ENCODE data around the gene SEC23A.
"Not testable (repeated sequence)": the region's sequence is repeated elsewhere in the genome, so short reads cannot be mapped to it uniquely, and the experiment has no call there.

SEC23A gene

DNA sequence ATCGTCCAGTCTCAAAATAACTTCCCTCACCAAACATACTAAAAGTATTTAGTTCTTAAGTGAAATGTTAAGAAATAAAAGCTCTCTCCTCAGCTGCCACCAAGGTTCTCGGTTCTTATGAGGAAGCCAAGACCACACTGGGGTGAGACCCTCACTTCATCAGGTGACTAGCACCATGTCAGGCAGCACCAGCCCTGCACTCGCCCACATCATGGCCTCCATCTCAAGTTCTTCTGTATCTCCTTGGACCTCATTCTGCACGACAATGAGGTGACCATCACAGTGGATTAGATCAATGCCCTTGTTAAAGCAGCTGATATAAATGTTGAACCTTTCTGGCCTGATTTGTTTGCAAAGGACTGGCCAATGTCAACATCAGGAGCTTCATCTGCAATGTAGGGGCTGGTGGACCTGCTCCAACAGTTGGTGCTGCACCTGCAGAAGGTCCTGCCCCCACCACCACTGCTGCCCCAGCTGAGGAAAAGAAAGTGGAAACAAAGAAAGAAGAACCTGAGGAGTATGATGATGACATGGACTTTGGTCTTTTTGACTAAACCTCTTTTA, 12.4 kb downstream of the SEC23A start:
- no peak for DNase-seq

DNA sequence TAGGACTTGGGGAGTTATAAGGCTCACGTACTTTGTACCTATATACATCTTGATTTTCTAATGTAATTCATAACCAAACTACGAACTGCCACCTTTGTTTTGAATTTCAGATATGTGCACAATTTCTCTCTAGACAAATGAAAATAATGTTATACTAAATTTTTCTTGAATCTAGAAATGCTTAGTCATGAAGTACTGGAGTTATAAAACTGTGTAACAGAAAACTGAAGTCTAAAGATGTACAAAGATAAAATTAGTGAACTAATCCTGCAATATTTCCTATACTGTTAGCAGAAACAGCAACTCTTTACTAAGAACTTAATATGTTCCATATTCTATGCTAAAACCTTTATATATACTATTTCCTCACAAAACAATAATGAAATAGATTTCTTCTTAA, 15.5 kb downstream of the SEC23A start:
- DNase-seq: no peak

GRCh38 chr14:39085933-39086332, 17.1 kb downstream of the SEC23A start:
- DNase-seq: no peak

DNA sequence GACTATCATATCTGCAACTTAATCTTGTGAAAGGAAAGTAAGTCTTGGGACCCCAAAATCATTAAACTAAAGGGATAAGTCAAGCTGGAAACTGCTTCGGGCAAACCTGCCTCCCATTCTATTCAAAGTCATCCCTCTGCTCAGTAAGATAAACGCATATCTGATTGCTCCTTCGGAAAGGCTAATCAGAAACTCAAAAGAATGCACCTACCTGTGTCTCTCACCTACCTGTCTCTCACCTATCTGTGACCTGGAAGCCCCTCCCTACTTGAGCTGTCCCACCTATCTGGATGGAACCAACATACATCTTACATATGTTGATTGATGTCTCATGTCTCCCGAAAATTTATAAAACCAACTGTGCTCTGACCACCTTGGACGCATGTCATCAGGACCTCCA, 19.9 kb downstream of the SEC23A start:
- no peak for DNase-seq

GRCh38 chr14:39080886-39081285, 22.1 kb downstream of the SEC23A start:
- no peak for DNase-seq

DNA sequence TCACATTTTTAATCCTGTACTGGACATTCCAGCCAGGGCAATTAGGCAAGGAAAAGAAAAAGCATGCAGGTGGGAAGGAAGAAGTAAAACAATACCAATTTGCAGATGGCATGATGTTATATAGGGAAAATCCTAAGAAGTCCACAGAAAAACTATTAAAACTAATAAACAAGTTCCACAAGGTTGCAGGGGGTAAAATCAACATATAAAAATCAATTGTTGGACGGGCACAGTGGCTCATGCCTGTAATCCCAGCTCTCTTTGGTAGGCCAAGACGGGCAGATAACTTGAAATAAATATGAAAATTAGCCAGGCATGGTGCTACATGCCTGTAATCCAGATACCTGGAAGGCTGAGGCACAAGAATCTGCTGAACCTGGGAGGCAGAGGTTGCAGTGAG, 31.9 kb downstream of the SEC23A start:
- no peak for DNase-seq

DNA sequence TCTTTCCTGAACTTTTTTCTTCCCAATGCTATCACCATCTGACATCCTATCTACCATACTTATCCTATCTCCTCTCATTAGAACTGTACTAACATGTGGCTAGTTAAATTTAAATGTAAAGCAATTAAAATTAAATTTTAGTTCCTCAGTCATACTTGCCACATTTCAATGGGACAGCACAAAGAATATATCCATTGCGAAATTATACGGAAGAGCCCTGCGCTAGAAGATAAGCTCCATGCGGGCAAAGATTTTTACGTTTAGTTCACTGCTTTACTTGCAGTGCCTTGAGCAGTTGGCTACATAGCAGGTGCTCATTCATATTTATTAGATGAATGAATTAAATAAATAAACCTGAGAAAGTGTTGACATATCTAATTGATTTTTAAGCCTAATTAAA, 33.1 kb downstream of the SEC23A start:
- DNase-seq: no peak

DNA sequence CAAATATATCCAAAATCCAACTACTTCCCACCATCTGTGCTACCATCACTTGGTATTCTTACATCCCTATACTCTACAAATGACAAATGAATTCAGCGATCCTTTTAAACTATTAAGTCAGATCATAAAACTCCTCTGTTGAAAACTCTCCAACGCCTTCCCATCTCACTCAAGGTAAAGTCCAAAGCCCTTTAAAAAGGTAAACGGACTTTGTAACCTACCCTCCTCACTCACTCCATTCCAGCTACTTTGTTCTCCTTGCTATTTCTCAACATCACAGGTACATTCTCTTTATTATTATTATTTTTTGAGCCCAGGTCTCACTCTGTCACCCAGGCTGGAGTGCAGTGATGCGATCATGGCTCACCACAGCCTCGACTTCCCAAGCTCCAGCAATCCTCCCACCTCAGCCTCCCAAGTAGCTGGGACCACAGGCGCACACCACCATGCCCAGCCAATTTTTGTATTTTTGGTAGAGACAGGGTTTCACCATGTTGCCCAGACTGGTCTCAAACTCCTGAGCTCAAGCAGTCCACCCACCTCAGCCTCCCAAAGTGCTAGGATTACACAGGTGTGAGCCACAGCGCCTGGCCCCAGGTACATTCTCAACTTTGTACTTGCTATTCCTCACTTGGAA, 33.7 kb downstream of the SEC23A start:
- DNase-seq: not testable (repeated sequence)

- peak; percentile 5 to 39 for DNase-seq
These were observed 42.1 kb downstream of the SEC23A start for GRCh38 chr14:39060818-39061437.

- no peak for DNase-seq
These were observed 47.1 kb downstream of the SEC23A start for GRCh38 chr14:39055786-39056474.

- not testable (repeated sequence) for DNase-seq
These were observed 50.1 kb downstream of the SEC23A start for GRCh38 chr14:39052869-39053454.

- peak in 1 of 2 donors; percentile 11 for DNase-seq
These were observed 52.6 kb downstream of the SEC23A start for GRCh38 chr14:39050389-39050788.

DNA sequence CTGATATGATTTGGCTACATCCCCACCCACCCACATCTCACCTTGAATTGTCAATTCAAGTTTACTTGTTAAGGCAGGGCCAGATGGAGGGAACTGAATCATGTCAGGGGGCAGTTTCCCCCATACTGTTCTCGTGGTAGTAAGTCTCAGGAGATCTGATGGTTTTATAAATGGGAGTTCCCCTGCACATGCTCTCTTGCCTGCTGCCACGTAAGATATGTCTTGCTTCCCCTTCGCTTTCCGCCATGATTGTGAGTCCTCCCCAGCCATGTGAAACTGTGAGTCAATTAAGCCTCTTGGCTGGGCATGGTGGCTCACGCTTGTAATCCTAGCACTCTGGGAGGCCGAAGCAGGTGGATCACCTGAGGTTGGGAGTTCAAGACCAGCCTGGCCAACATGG, 57.1 kb downstream of the SEC23A start:
- not testable (repeated sequence) for DNase-seq

- no peak for DNase-seq
These were observed 59.6 kb downstream of the SEC23A start for GRCh38 chr14:39043352-39043943.

DNA sequence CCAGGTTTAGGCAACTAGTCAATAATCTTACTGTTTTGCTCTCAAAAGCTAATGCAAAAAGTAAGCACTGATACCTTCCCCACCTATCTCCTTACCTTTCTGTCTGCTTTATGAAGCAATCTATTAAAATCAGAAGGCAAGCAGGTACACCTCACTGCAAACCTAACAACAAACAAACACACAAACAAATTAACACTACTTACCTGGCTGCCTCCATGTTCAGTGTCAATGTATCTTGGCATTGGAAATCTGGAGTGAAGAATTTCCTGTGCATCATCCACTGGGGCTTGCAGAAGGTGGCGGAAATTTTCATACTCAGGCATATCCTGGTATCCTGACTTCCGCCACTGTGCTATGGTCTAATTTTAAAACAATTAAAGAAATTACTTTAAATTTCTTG, 62.5 kb downstream of the SEC23A start:
- DNase-seq: no peak

GRCh38 chr14:39038542-39038941, 64.5 kb downstream of the SEC23A start:
- DNase-seq: no peak

DNA sequence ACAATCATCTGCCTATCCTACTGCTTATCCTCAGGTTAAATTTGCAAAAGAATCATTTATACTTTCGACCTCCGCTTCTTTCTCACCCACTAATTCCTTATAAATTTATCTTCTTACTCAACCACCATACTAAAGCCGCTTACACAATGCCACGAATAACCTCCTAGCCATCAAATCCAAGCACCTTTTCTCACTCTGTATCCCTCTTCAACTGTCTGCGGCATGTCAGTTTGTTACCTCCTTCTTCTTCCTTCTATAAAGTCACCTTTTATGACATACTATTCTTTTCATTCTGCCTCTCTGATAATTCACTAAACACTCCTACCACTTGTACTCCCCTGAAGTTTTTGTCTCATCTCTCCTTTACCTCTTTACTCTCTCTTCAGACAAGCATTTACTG, 66.3 kb downstream of the SEC23A start:
- DNase-seq: no peak

DNA sequence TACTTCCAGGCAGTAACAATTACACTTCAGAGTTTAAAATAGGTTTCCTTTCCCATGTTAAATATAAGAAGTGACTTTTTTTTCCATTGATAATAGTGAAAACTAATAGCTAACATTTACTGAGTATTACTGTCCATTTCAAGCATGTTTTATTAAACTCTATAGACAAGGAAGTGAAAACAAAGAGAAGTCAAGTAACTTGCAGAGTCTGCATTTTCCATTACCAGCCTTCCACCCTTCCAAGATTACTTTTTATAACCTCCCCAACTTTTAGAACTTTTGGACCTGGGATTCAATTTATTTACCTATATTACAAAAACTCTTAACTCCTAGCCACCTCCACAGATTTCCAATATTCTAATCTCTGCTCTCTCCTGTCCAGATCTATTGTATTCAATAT, 67.7 kb downstream of the SEC23A start:
- no peak for DNase-seq

DNA sequence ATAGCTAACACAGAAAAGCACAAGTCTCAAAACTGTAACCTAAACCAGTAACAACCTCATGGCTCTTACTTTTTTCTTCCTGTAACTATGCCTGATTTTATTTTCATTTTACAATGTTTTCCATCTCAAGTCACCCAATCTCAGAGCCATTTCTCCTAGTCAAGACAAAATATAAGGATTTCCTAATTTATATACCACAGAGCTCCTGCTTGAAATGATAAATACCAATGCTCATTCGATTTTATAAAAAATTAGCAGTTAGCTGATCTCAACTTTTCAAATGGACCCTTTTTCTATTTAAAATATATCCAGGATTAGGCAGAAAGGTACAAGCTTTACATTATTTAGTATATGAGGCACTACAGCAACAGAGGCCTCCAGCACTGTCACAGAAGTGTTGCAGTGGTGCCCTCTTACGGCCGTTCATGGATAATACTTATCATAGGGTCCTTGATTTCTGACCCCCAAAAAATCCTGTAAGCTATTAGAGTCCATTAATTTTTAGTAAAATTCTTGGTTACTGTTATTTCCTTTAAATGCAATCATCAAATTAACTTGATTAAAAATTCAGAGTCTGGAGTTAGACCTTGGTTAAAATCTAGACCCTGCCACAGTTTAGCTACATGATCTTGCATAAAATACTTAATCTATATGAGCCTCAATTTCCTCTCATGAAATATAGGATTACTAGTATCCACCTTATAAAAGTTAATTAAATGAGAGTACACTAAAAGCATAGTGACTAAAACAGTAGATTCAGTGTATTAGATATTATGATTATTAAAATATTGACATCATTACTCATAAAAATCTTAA, 68.3 kb downstream of the SEC23A start:
- no peak for DNase-seq

DNA sequence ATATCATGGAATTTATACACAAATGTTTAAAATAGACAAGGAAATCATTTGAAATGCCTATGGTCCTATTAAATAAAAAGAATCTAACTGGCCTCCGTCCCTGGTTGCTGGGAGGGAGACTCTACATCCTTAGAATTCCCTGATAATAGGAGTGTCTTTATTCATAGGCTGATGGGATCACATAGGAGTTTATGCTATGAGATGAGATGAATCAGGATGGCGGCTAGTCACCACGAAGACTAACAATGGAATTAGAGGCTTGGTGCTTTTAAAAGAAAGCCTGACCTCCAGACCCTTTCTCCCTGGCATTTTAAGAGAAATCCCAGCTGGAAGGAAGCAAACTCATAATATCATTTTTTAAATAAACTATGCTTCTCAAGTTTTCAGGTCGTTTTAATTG, 69.7 kb downstream of the SEC23A start:
- DNase-seq: no peak

GRCh38 chr14:39030209-39030608, 72.8 kb downstream of the SEC23A start:
- no peak for DNase-seq

DNA sequence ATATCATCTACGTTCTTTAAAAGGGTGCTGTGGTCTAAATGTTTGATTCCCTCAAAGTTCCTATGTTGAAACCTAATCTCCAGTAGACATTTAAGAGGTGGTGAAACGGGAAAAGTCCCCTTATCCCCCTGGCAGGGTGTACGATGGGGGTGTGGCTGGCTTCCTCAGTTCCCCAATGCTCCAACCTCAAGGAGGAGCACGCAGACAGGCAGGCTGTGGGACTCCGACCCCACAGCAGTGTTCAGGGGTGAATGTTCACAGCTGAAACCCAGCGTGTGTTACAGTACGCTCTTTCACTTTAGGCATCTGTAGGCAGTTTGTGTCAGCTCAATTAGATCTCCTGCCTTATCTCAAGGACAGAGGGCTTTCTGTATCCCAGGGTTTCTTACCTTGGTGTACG, 73.2 kb downstream of the SEC23A start:
- no peak for DNase-seq
